Mesothelial cell of epicardium (in vitro differentiated cells): ENCODE data around the gene PSMA6. TPM values are rescaled to one million over a fixed set of nuclear protein-coding genes. Genes with fewer than 3 reads are reported as not detected.

Source experiments
- DNase-seq, 2 experiments: peaks; one replicate each; pipeline ENCODE4 v3.0.0; 2021; ENCODE audit warnings: low spot score in 2 of 2; ENCODE audit not compliant: unreplicated experiment in 2 of 2
- H3K27ac Mint-ChIP-seq: 2 replicates; pipeline ENCODE4 v1.8.0; 2021; ENCODE audit warnings: mixed read lengths
- H3K27me3 Mint-ChIP-seq: 2 replicates; pipeline ENCODE4 v1.8.0; 2021; ENCODE audit warnings: low read depth, mixed read lengths
- H3K36me3 Mint-ChIP-seq: 2 replicates; pipeline ENCODE4 v1.8.0; 2021; ENCODE audit warnings: mixed read lengths
- H3K4me1 Mint-ChIP-seq: 2 replicates; pipeline ENCODE4 v1.8.0; 2021; ENCODE audit warnings: mixed read lengths
- H3K4me3 Mint-ChIP-seq: 2 replicates; pipeline ENCODE4 v1.8.0; 2021; ENCODE audit warnings: mild to moderate bottlenecking, moderate library complexity, mixed read lengths
- H3K9me3 Mint-ChIP-seq: 2 replicates; pipeline ENCODE4 v1.8.0; 2021; ENCODE audit warnings: mixed read lengths
- CTCF ChIP-seq: fragments of 200-600 bp; sonication (generic); IDR thresholded peaks from one replicate; pipeline ENCODE4 v1.5.0; 2021; ENCODE audit warnings: antibody characterized with exemption; ENCODE audit not compliant: unreplicated experiment
- total RNA-seq: library from RNA; stranded (reverse); gene quantifications from 3 replicates; pipeline ENCODE4 v1.2.1, GENCODE V29; 2021

The PSMA6 gene
- total RNA-seq, 1 donor from 2014 or later = 156 TPM

- Mint-ChIP-seq H3K4me3 (no peak overlapping the region), H3K27me3 (no peaks in the 10 kb centered on the region), H3K4me1 (no peaks in the 10 kb centered on the region), H3K36me3 (peaks cover 13% of the 10 kb centered on the region), H3K27ac (no peak overlapping the region), H3K9me3 (no peaks in the 10 kb centered on the region)
- no peak for TF ChIP-seq CTCF
- no peak for DNase-seq
Observed at GRCh38 chr14:35268946-35269345, 23.2 kb upstream of the PSMA6 start.

GRCh38 chr14:35274805-35275204 is 17.4 kb upstream of the PSMA6 start:
- H3K9me3 Mint-ChIP-seq = no peaks in the 10 kb centered on the region
- DNase-seq = no peak
- no peaks in the 10 kb centered on the region for H3K27me3 Mint-ChIP-seq
- TF ChIP-seq CTCF = no peak
- no peaks in the 10 kb centered on the region for H3K4me1 Mint-ChIP-seq
- peaks cover 15% of the 10 kb centered on the region for H3K36me3 Mint-ChIP-seq
- H3K27ac Mint-ChIP-seq = no peak overlapping the region
- no peak overlapping the region for H3K4me3 Mint-ChIP-seq

- Mint-ChIP-seq H3K4me3 (no peak overlapping the region), H3K36me3 (peaks cover 21% of the 10 kb centered on the region), H3K27me3 (no peaks in the 10 kb centered on the region), H3K9me3 (no peaks in the 10 kb centered on the region), H3K4me1 (no peaks in the 10 kb centered on the region), H3K27ac (no peak overlapping the region)
- DNase-seq = no peak
- no peak for TF ChIP-seq CTCF
Observed at GRCh38 chr14:35277179-35277578, 15.0 kb upstream of the PSMA6 start.

GRCh38 chr14:35279369-35279768 is 12.8 kb upstream of the PSMA6 start:
- DNase-seq = no peak
- Mint-ChIP-seq H3K27ac (no peak overlapping the region), H3K36me3 (peaks cover 19% of the 10 kb centered on the region), H3K9me3 (no peaks in the 10 kb centered on the region), H3K27me3 (no peaks in the 10 kb centered on the region), H3K4me3 (no peak overlapping the region), H3K4me1 (no peaks in the 10 kb centered on the region)
- no peak for TF ChIP-seq CTCF

GRCh38 chr14:35281341-35281740 is 10.8 kb upstream of the PSMA6 start:
- H3K27me3 Mint-ChIP-seq = no peaks in the 10 kb centered on the region
- H3K27ac Mint-ChIP-seq = no peak overlapping the region
- no peaks in the 10 kb centered on the region for H3K9me3 Mint-ChIP-seq
- H3K36me3 Mint-ChIP-seq = peaks cover 15% of the 10 kb centered on the region
- TF ChIP-seq CTCF = no peak
- no peaks in the 10 kb centered on the region for H3K4me1 Mint-ChIP-seq
- DNase-seq = no peak
- no peak overlapping the region for H3K4me3 Mint-ChIP-seq

- Mint-ChIP-seq H3K27me3 (no peaks in the 10 kb centered on the region), H3K9me3 (no peaks in the 10 kb centered on the region), H3K27ac (no peak overlapping the region), H3K4me1 (no peaks in the 10 kb centered on the region), H3K36me3 (peaks cover 13% of the 10 kb centered on the region), H3K4me3 (no peak overlapping the region)
- no peak for DNase-seq
- TF ChIP-seq CTCF = no peak
Observed at GRCh38 chr14:35284506-35284905, 7.7 kb upstream of the PSMA6 start.
